Measurements from ENCODE around the gene PPP4R3A. TPM values are rescaled to one million over a fixed set of nuclear protein-coding genes. Genes with fewer than 3 reads are reported as not detected.
"Not testable (repeated sequence)": the region's sequence is repeated elsewhere in the genome, so short reads cannot be mapped to it uniquely, and the experiment has no call there.

Gene PPP4R3A
- total RNA-seq, 1 experiment from 2014 or later: 148 TPM

GRCh38 chr14:91536327-91536726 is 26.2 kb upstream of the PPP4R3A start:
- H4K5ac ChIP-seq (ENCODE audit: insufficient read length, low read depth, low read length): no peak overlapping the region

GRCh38 chr14:91534059-91534458 is 23.9 kb upstream of the PPP4R3A start:
- H3K79me2 ChIP-seq (ENCODE audit: insufficient read depth, low read length); DNase-seq; H3K18ac ChIP-seq (ENCODE audit: insufficient read length, low read depth, low read length); H2BK120ac ChIP-seq (ENCODE audit: low read depth, low read length, poor library complexity, severe bottlenecking); H3K27ac ChIP-seq (ENCODE audit: insufficient read length, low read depth, low read length); H3K4ac ChIP-seq (ENCODE audit: low read depth, low read length); H3K27me3 Mint-ChIP-seq (ENCODE audit: low read depth); H2AK5ac ChIP-seq (ENCODE audit: insufficient read length, low read length); H3K36me3 Mint-ChIP-seq (ENCODE audit: insufficient read depth in 1 of 3, low read depth in 3 of 3); H2BK15ac ChIP-seq (ENCODE audit: low read depth, low read length); H3K4me1 Mint-ChIP-seq; H4K20me1 ChIP-seq (ENCODE audit: control insufficient read depth, insufficient read depth, insufficient read length); H3K4me1 ChIP-seq (ENCODE audit: insufficient read depth, low read length); H3K14ac ChIP-seq (ENCODE audit: insufficient read depth, low read length); H4K8ac ChIP-seq (replicated peaks; ENCODE audit: insufficient read length, low read depth, low read length); H3K27ac Mint-ChIP-seq; H3K23me2 ChIP-seq (ENCODE audit: insufficient read length, low read depth, low read length, poor library complexity, severe bottlenecking); H2AFZ ChIP-seq (ENCODE audit: low read length); H2BK12ac ChIP-seq (ENCODE audit: insufficient read length, low read depth, low read length); H3K56ac ChIP-seq (ENCODE audit: insufficient read length, low read depth, low read length); H3K9me3 Mint-ChIP-seq; H4K91ac ChIP-seq (ENCODE audit: insufficient read length, low read depth, low read length); H3K4me3 Mint-ChIP-seq; H3T11ph ChIP-seq (ENCODE audit: low read length); H3K79me1 ChIP-seq (ENCODE audit: insufficient read depth, low read depth, low read length, poor library complexity, severe bottlenecking); H3K23ac ChIP-seq (ENCODE audit: insufficient read length, low read depth, low read length); H3K9ac ChIP-seq (ENCODE audit: extremely low read depth, insufficient read length, low read length); H4K5ac ChIP-seq (ENCODE audit: insufficient read length, low read depth, low read length); H3K4me2 ChIP-seq (ENCODE audit: insufficient read depth, insufficient read length, low read length); H3K9me3 ChIP-seq (ENCODE audit: control insufficient read depth, low read depth, low read length); H2BK20ac ChIP-seq (ENCODE audit: low read depth, low read length, poor library complexity, severe bottlenecking); H2BK5ac ChIP-seq (ENCODE audit: insufficient read length, low read length); H3K27me3 ChIP-seq (ENCODE audit: insufficient read depth, low read length): not testable (repeated sequence)
- WGBS (ENCODE audit: extremely low coverage, insufficient read length, low lambda C conversion rate): no CpG with 5 or more reads among the region's 5 CpGs

More at GRCh38 chr14:91536327-91536726, 26.2 kb upstream of the PPP4R3A start:
- no peak overlapping the region for H3T11ph ChIP-seq (ENCODE audit: low read length)
- TF ChIP-seq CTCF (conservative IDR thresholded peaks at IDR 0.05): no peak
- H4K8ac ChIP-seq (replicated peaks; ENCODE audit: insufficient read length, low read depth, low read length): no peak overlapping the region
- WGBS (ENCODE audit: extremely low coverage, insufficient read length, low lambda C conversion rate): no CpG with 5 or more reads among the region's 3 CpGs
- H3K23ac ChIP-seq (ENCODE audit: insufficient read length, low read depth, low read length): no peak overlapping the region
- H2AK5ac ChIP-seq (ENCODE audit: insufficient read length, low read length): no peak overlapping the region
- no peaks in the 10 kb centered on the region for H3K79me1 ChIP-seq (ENCODE audit: insufficient read depth, low read depth, low read length, poor library complexity, severe bottlenecking)
- Mint-ChIP-seq H3K27ac (no peak overlapping the region), H3K4me1 (no peaks in the 10 kb centered on the region), H3K36me3 (ENCODE audit: insufficient read depth in 1 of 3, low read depth in 3 of 3) (no peaks in the 10 kb centered on the region; a peak in 2 of 7 replicates), H3K9me3 (peaks cover 22 to 24% of the 10 kb centered on the region in 2 experiments), H3K27me3 (ENCODE audit: low read depth) (peaks cover 8% of the 10 kb centered on the region), H3K4me3 (no peak overlapping the region)
- H2BK12ac ChIP-seq (ENCODE audit: insufficient read length, low read depth, low read length): no peak overlapping the region
- no peaks in the 10 kb centered on the region for H4K20me1 ChIP-seq (ENCODE audit: control insufficient read depth, insufficient read depth, insufficient read length)
- H3K18ac ChIP-seq (ENCODE audit: insufficient read length, low read depth, low read length): no peak overlapping the region
- H3K23me2 ChIP-seq (ENCODE audit: insufficient read length, low read depth, low read length, poor library complexity, severe bottlenecking): no peaks in the 10 kb centered on the region
- no peak overlapping the region for H3K27ac ChIP-seq (ENCODE audit: insufficient read length, low read depth, low read length)
- no peaks in the 10 kb centered on the region for H3K9me3 ChIP-seq (ENCODE audit: control insufficient read depth, low read depth, low read length)
- no peak overlapping the region for H3K14ac ChIP-seq (ENCODE audit: insufficient read depth, low read length)
- no peak overlapping the region for H2BK120ac ChIP-seq (ENCODE audit: low read depth, low read length, poor library complexity, severe bottlenecking)
- H3K79me2 ChIP-seq (ENCODE audit: insufficient read depth, low read length): no peaks in the 10 kb centered on the region
- no peak overlapping the region for H3K4me2 ChIP-seq (ENCODE audit: insufficient read depth, insufficient read length, low read length)
- H3K4ac ChIP-seq (ENCODE audit: low read depth, low read length): no peak overlapping the region
- H4K91ac ChIP-seq (ENCODE audit: insufficient read length, low read depth, low read length): no peak overlapping the region
- H3K9ac ChIP-seq (ENCODE audit: extremely low read depth, insufficient read length, low read length): no peak overlapping the region
- DNase-seq: no peak
- no peak overlapping the region for H2BK5ac ChIP-seq (ENCODE audit: insufficient read length, low read length)
- no peaks in the 10 kb centered on the region for H3K27me3 ChIP-seq (ENCODE audit: insufficient read depth, low read length)
- H2AFZ ChIP-seq (ENCODE audit: low read length): no peak overlapping the region
- no peak overlapping the region for H2BK15ac ChIP-seq (ENCODE audit: low read depth, low read length)
- no peak overlapping the region for H2BK20ac ChIP-seq (ENCODE audit: low read depth, low read length, poor library complexity, severe bottlenecking)
- no peaks in the 10 kb centered on the region for H3K4me1 ChIP-seq (ENCODE audit: insufficient read depth, low read length)
- no peak overlapping the region for H3K56ac ChIP-seq (ENCODE audit: insufficient read length, low read depth, low read length)
